ENCODE results near the gene ATXN7L2. TPM values are rescaled to one million over a fixed set of nuclear protein-coding genes. Genes with fewer than 3 reads are reported as not detected.

Gene ATXN7L2
- 1.9 to 2.8 TPM (median 2.3 TPM) in 5 replicates for total RNA-seq (2022; extraction: Qiagen RNA extraction)

GRCh38 chr1:109483672-109484518 lies at the start of gene ATXN7L2:
TSS of gene ATXN7L2 (plus strand) at chr1:109483905. CDS start at chr1:109483954, 49 bp downstream.

GRCh38 chr1:109466452-109467300 lies 17.0 kb upstream of the ATXN7L2 start, which contains the start of gene SYPL2:
TSS of gene SYPL2 (plus strand) at chr1:109466546. CDS start at chr1:109466844, 298 bp downstream.

GRCh38 chr1:109493805-109494539 lies 10.3 kb downstream of the ATXN7L2 start, which contains the start of gene CYB561D1:
TSS of gene CYB561D1 (plus strand) at chr1:109494094. CDS start at chr1:109494140, 46 bp downstream.

GRCh38 chr1:109509176-109510134 lies 25.8 kb downstream of the ATXN7L2 start, which contains the start of gene AMIGO1:
TSS of gene AMIGO1 (minus strand) at chr1:109509727. CDS start at chr1:109508912, 815 bp downstream.

GRCh38 chr1:109539676-109540075 lies 56.0 kb downstream of the ATXN7L2 start, which contains the start of gene GPR61:
TSS of gene GPR61 (plus strand) at chr1:109539872. CDS start at chr1:109543023, 3,151 bp downstream.

Other genes starting within 250 kb of the ATXN7L2 start
- 3.3 to 5.5 TPM (median 5.1 TPM) in 5 replicates for gene CELSR2, start 234.4 kb upstream of the ATXN7L2 start, total RNA-seq (2022; extraction: Qiagen RNA extraction)
- 16.3 to 25.3 TPM (median 22.6 TPM) in 5 replicates for gene PSRC1, start 200.8 kb upstream of the ATXN7L2 start, total RNA-seq (2022; extraction: Qiagen RNA extraction)
- 0.25 TPM in 1 of 5 replicates, not detected in the others for gene MYBPHL, start 176.9 kb upstream of the ATXN7L2 start, total RNA-seq (2022; extraction: Qiagen RNA extraction)
- gene SORT1, start 86.0 kb upstream of the ATXN7L2 start, total RNA-seq (2022; extraction: Qiagen RNA extraction): 3.4 to 4.6 TPM (median 4.3 TPM) in 5 replicates
- 100 to 117 TPM (median 108 TPM) in 5 replicates for gene PSMA5, start 57.5 kb upstream of the ATXN7L2 start, total RNA-seq (2022; extraction: Qiagen RNA extraction)
- 0.06 to 0.13 TPM (median 0.10 TPM) in 4 of 5 replicates, not detected in the other for gene SYPL2, start 17.4 kb upstream of the ATXN7L2 start, total RNA-seq (2022; extraction: Qiagen RNA extraction)
- 4.0 to 5.0 TPM (median 4.4 TPM) in 5 replicates for gene CYB561D1, start 10.2 kb downstream of the ATXN7L2 start, total RNA-seq (2022; extraction: Qiagen RNA extraction)
- 1.0 to 1.4 TPM (median 1.3 TPM) in 5 replicates for gene AMIGO1, start 25.8 kb downstream of the ATXN7L2 start, total RNA-seq (2022; extraction: Qiagen RNA extraction)
- gene GPR61, start 56.0 kb downstream of the ATXN7L2 start, total RNA-seq (2022; extraction: Qiagen RNA extraction): not detected in 5 replicates
- gene GNAI3, start 64.7 kb downstream of the ATXN7L2 start, total RNA-seq (2022; extraction: Qiagen RNA extraction): 4.7 to 5.5 TPM (median 5.2 TPM) in 5 replicates
- gene GNAT2, start 135.7 kb downstream of the ATXN7L2 start, total RNA-seq (2022; extraction: Qiagen RNA extraction): 0.13 to 0.17 TPM (median 0.17 TPM) in 3 of 5 replicates, not detected in the others
- gene AMPD2, start 135.9 kb downstream of the ATXN7L2 start, total RNA-seq (2022; extraction: Qiagen RNA extraction): 20.6 to 28.6 TPM (median 23.1 TPM) in 5 replicates
- gene GSTM4, start 172.2 kb downstream of the ATXN7L2 start, total RNA-seq (2022; extraction: Qiagen RNA extraction): 8.6 to 11.1 TPM (median 9.3 TPM) in 5 replicates
- 2.9 to 3.6 TPM (median 3.4 TPM) in 5 replicates for gene GSTM2, start 184.2 kb downstream of the ATXN7L2 start, total RNA-seq (2022; extraction: Qiagen RNA extraction)
- gene GSTM1, start 203.9 kb downstream of the ATXN7L2 start, total RNA-seq (2022; extraction: Qiagen RNA extraction): not detected in 5 replicates
- gene GSTM5, start 228.3 kb downstream of the ATXN7L2 start, total RNA-seq (2022; extraction: Qiagen RNA extraction): not detected in 5 replicates